Epithelial cell of esophagus (primary cell): ENCODE results near the gene PRDM15.

ENCODE experiments used
- DNase-seq: peaks from one replicate; pipeline ENCODE4 v3.0.0; 2010; ENCODE audit warnings: low read depth
- H3K4me3 ChIP-seq: 2 replicates; pipeline ENCODE4 v1.5.1; 2011; ENCODE audit warnings: mild to moderate bottlenecking, low read length, control low read depth
- CTCF ChIP-seq: IDR thresholded peaks from 2 replicates; pipeline ENCODE4 v1.5.1; 2011; ENCODE audit warnings: low read depth, mild to moderate bottlenecking, low read length, control low read depth, inconsistent platforms; ENCODE audit not compliant: insufficient read depth; ENCODE audit errors: missing control alignments

Gene PRDM15

GRCh38 chr21:41750532-41751151 is 128.5 kb downstream of the PRDM15 start:
- no peak for TF ChIP-seq CTCF
- DNase-seq, result no peak

GRCh38 chr21:41750051-41750450 is 129.1 kb downstream of the PRDM15 start:
- no peak overlapping the region for H3K4me3 ChIP-seq
- no peak for DNase-seq
- no peak for TF ChIP-seq CTCF

More at GRCh38 chr21:41750532-41751151, 128.5 kb downstream of the PRDM15 start:
- H3K4me3 ChIP-seq, result no peak overlapping the region

GRCh38 chr21:41749286-41749685 is 129.9 kb downstream of the PRDM15 start:
- no peak for DNase-seq
- TF ChIP-seq CTCF, result no peak

More at GRCh38 chr21:41749286-41749685, 129.9 kb downstream of the PRDM15 start:
- no peak overlapping the region for H3K4me3 ChIP-seq
